Measurements from ENCODE around the gene GIMAP2.

The GIMAP2 gene

DNA sequence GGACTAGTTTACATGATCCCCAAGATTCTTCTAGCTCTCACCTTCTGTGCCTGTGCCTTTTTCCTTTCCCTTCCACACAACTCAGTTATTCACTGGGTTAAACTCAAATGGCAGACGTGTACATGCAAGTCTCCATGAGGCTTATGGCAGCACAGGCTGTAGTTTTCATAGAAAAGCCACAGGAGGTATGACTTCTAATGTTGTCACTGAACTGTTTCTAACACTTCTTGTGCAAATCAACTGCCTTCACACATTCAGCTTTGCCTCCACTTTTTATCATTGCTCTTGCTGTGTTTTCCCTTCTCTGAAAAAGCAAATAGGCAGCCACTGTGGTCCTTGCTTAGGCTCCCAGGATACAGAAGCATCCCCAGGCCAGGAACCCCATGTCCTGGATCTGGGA lies 46.4 kb downstream of the GIMAP2 start:
- DNase-seq = no peak
- intact Hi-C loops (cut with DNase I) = no loop called here

DNA sequence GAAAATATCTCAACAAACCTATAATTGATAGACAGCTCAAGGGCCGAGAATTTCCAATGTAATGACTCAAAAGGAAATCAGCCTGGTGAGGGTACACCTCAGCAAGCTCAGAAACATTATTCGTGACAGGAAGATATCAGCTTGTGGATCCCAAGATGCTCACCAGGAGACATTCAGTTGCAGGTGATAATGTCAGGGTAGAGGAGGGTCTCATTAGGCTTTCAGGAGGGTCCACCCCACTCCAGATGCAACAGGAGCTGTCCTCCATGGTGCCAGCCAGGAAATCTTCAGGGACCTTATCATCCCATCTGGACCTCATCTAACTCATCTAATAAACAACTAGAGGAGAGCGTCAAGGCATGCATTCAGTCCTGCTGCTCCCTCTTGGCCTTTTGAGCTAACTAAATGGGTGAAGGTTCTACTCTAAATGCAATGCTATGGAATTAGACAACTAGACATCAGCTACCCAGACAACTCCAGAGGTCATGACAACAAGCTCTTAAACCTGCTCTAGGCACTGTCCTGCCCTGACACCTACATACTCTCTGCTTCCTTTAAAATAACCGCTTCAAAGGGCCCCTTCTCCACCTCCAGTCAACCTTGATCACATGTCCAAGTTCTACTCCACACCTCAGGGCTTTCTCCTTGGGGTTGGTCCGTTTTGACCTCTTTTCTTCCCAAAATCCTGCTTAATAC lies 47.4 kb downstream of the GIMAP2 start:
- intact Hi-C loops (cut with DNase I) = no loop called here
- no peak for DNase-seq

GRCh38 chr7:150733482-150734095 lies 48.1 kb downstream of the GIMAP2 start:
- DNase-seq = no peak
- intact Hi-C loops (cut with DNase I) = no loop called here

DNA sequence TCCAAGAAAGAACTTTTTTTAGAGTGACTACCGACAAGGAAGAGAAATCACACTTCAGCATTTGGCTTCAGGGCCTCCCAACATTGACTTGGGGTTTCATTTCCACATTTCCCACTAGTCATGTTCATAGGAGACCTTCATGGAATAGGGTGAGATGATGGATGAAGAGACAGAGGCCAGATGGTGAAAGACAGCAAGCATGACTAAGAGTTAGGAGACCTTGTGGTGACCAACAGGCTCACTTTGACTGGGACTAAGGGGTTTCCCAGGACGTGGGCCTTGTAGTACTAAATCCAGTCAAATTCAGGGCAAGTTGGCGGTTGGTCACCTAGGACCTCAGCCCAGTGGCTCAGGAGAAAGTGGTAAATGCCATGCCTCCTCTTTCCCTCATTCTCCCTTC lies 48.7 kb downstream of the GIMAP2 start:
- intact Hi-C loops (cut with DNase I) = no loop called here
- no peak for DNase-seq

GRCh38 chr7:150735596-150736358 lies 50.3 kb downstream of the GIMAP2 start:
- intact Hi-C loops (cut with DNase I) = no loop called here
- no peak for DNase-seq

- intact Hi-C loops (cut with DNase I) = no loop called here
- no peak for DNase-seq
These were observed 51.4 kb downstream of the GIMAP2 start for GRCh38 chr7:150736864-150737263.

- DNase-seq = no peak
- intact Hi-C loops (cut with DNase I) = no loop called here
These were observed 52.0 kb downstream of the GIMAP2 start, which contains the start of gene GIMAP5 for GRCh38 chr7:150737265-150738055. Gene GIMAP5 (plus strand): TSS chr7:150737418. CDS start chr7:150740885, 3,467 bp downstream.

DNA sequence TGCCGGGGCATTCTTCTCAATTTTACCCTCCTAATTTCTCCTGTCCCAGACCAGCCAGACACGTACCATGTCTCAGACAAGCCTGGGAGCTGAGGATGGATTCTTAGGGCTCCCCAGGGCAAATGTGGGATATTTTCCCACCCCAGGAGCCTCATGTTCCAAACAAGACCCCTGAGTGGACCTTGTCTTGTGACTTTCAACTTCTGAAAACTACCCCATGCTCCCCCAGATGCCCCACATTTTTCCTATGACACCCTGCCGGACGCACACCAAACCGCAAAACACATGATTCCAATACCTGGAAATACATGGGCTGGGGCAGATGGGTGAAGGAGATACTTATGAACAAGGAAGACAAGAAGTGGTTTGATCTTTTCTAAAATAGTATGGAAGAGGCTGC lies 52.6 kb downstream of the GIMAP2 start:
- intact Hi-C loops (cut with DNase I) = no loop called here
- no peak for DNase-seq

- DNase-seq = no peak
- intact Hi-C loops (cut with DNase I) = no loop called here
These were observed 53.1 kb downstream of the GIMAP2 start for GRCh38 chr7:150738591-150739001.

GRCh38 chr7:150739033-150739432 lies 53.5 kb downstream of the GIMAP2 start:
- intact Hi-C loops (cut with DNase I) = no loop called here

GRCh38 chr7:150740053-150740452 lies 54.5 kb downstream of the GIMAP2 start:
- DNase-seq = no peak
- intact Hi-C loops (cut with DNase I) = no loop called here

More at GRCh38 chr7:150739033-150739432, 53.5 kb downstream of the GIMAP2 start:
- DNase-seq = no peak

DNA sequence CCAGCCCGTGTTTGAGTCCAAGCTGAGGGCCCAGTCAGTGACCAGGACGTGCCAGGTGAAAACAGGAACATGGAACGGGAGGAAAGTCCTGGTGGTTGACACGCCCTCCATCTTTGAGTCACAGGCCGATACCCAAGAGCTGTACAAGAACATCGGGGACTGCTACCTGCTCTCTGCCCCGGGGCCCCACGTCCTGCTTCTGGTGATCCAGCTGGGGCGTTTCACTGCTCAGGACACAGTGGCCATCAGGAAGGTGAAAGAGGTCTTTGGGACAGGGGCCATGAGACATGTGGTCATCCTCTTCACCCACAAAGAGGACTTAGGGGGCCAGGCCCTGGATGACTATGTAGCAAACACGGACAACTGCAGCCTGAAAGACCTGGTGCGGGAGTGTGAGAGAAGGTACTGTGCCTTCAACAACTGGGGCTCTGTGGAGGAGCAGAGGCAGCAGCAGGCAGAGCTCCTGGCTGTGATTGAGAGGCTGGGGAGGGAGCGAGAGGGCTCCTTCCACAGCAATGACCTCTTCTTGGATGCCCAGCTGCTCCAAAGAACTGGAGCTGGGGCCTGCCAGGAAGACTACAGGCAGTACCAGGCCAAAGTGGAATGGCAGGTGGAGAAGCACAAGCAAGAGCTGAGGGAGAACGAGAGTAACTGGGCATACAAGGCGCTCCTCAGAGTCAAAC lies 56.9 kb downstream of the GIMAP2 start:
- intact Hi-C loops (cut with DNase I) = no loop called here
- no peak for DNase-seq

Measured in posterior cingulate gyrus (tissue), 11 donors.